ENCODE measurements around the gene IL1RAPL1. TPM values are rescaled to one million over a fixed set of nuclear protein-coding genes. Genes with fewer than 3 reads are reported as not detected.

IL1RAPL1 gene
- polyA plus RNA-seq, 1 of the 3 experiments (the other 2 are of a cell fraction) = 2.8 TPM

DNA sequence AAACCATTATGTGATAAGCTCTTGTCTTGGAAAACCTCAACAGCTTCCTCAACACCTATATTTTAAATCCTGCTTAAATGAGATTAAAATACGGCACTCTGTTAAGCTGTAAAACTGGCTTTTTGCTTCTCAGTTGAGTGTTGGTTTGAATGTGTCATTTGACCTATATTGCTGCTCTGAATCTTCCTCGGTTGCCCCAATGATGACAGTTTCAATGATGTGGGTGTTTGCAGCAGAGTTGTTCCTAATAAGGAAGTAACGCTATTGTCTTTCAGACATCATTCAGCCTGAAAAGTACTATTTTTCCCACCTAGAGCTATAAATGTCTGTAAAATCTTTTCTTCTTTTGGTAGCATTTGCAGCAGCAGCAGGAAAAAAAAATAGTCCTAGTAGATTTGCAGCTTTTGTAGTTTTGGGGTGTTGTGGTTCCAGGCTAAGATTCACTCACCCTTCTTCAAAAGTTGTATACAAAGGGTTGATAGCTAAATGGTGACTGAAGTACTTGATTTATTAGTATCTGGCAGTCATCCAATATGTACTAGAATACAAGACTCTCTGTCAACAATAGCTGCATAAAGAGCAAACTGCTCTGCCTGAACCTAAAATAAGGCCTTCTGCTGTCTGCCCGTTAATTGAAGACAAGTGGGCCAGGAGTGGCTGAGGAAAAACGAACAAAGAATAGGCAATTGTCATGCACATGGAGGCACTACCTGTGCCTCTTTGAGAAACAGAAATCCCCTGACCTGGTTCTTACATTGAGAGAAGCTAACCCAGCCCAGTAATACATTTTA, 333.1 kb downstream of the IL1RAPL1 start:
- Histone ChIP-seq H3K9me3 (no peaks in the 10 kb centered on the region), H3K9me2 (no peaks in the 10 kb centered on the region), H3K9ac (no peak overlapping the region), H4K20me1 (ENCODE audit: insufficient read depth) (no peaks in the 10 kb centered on the region), H3K4me3 (ENCODE audit: low read depth in 2 of 2, low read length in 1 of 2) (no peak overlapping the region), H3K36me3 (replicated peaks in 1 of 2; ENCODE audit: control insufficient read depth in 1 of 2, insufficient read depth in 2 of 2, low read length in 1 of 2) (no peaks in the 10 kb centered on the region), H3K4me1 (ENCODE audit: control insufficient read depth in 1 of 2, insufficient read depth in 2 of 2, low read depth in 1 of 2, low read length in 1 of 2) (no peaks in the 10 kb centered on the region), H3K27me3 (ENCODE audit: insufficient read depth) (no peaks in the 10 kb centered on the region; the same call in 1 of the 2 replicates), H2AFZ (ENCODE audit: low read depth) (no peak overlapping the region), H3K79me2 (ENCODE audit: insufficient read depth) (no peaks in the 10 kb centered on the region), H3K4me2 (no peak overlapping the region), H3K27ac (ENCODE audit: low read depth in 2 of 2, low read length in 1 of 2) (no peak overlapping the region), H3F3A (replicated peaks; ENCODE audit: insufficient read depth) (no peaks in the 10 kb centered on the region)
- TF ChIP-seq EP300 (IDR thresholded peaks at IDR 0.05; ENCODE audit: borderline replicate concordance in 1 of 2, low read depth in 1 of 2, low read length in 1 of 2) = no peak
- no peak for TF ChIP-seq POLR2AphosphoS5 (IDR thresholded peaks at IDR 0.05; ENCODE audit: low read depth, low read length)
- TF ChIP-seq GATA2 (CRISPR knock-in tag; IDR thresholded peaks at IDR 0.05) = no peak
- no peak for TF ChIP-seq RXRA (IDR thresholded peaks at IDR 0.05; ENCODE audit: borderline replicate concordance, low read depth)
- no peak for TF ChIP-seq EZH2phosphoT487 (IDR thresholded peaks at IDR 0.05; ENCODE audit: borderline replicate concordance, low read depth)
- no peak for TF ChIP-seq FOXM1 (IDR thresholded peaks at IDR 0.05; ENCODE audit: low read depth)
- TF ChIP-seq FOSL2 (IDR thresholded peaks at IDR 0.05; ENCODE audit: borderline replicate concordance, low read depth) = no peak
- no peak for TF ChIP-seq MEF2A (IDR thresholded peaks at IDR 0.05; ENCODE audit: borderline replicate concordance, low read depth)
- TF ChIP-seq, protein P1, sequence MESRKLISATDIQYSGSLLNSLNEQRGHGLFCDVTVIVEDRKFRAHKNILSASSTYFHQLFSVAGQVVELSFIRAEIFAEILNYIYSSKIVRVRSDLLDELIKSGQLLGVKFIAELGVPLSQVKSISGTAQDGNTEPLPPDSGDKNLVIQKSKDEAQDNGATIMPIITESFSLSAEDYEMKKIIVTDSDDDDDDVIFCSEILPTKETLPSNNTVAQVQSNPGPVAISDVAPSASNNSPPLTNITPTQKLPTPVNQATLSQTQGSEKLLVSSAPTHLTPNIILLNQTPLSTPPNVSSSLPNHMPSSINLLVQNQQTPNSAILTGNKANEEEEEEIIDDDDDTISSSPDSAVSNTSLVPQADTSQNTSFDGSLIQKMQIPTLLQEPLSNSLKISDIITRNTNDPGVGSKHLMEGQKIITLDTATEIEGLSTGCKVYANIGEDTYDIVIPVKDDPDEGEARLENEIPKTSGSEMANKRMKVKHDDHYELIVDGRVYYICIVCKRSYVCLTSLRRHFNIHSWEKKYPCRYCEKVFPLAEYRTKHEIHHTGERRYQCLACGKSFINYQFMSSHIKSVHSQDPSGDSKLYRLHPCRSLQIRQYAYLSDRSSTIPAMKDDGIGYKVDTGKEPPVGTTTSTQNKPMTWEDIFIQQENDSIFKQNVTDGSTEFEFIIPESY (IDR thresholded peaks at IDR 0.05; ENCODE audit: borderline replicate concordance, low read depth) = no peak
- TF ChIP-seq, protein P2, sequence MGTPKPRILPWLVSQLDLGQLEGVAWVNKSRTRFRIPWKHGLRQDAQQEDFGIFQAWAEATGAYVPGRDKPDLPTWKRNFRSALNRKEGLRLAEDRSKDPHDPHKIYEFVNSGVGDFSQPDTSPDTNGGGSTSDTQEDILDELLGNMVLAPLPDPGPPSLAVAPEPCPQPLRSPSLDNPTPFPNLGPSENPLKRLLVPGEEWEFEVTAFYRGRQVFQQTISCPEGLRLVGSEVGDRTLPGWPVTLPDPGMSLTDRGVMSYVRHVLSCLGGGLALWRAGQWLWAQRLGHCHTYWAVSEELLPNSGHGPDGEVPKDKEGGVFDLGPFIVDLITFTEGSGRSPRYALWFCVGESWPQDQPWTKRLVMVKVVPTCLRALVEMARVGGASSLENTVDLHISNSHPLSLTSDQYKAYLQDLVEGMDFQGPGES (IDR thresholded peaks at IDR 0.05; ENCODE audit: low read depth, low read length) = no peak
- DNase-seq = no peak
- CTCF ChIA-PET = no interaction called here
- POLR2A ChIA-PET = no interaction called here
- WGBS (ENCODE audit: low lambda C conversion rate) = 9% methylated on average over 5 of the region's 5 CpGs

DNA sequence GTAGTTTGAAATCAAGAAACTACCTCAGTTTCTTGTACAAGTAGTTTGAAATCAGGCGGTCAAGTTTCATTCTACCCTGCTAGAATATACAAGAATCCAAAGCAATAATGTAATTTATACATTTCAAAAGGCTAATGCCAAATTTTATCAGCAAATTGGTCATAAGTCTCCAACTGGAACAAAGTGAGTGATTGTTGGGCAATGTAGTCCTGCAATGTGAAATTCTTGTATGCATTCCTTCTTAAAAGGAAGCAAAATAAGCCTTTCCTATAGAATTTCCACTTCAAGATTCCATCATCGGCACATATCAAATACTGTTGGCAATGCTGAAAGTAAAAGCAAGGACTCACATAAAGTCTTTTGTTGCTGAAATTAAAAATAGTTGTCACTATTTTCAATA, 334.9 kb downstream of the IL1RAPL1 start:
- Histone ChIP-seq H3F3A (replicated peaks; ENCODE audit: insufficient read depth) (no peaks in the 10 kb centered on the region), H3K4me1 (ENCODE audit: control insufficient read depth in 1 of 2, insufficient read depth in 2 of 2, low read depth in 1 of 2, low read length in 1 of 2) (no peaks in the 10 kb centered on the region), H3K4me2 (no peak overlapping the region), H2AFZ (ENCODE audit: low read depth) (no peak overlapping the region), H3K4me3 (ENCODE audit: low read depth in 2 of 2, low read length in 1 of 2) (no peak overlapping the region), H3K9ac (no peak overlapping the region), H4K20me1 (ENCODE audit: insufficient read depth) (no peaks in the 10 kb centered on the region), H3K79me2 (ENCODE audit: insufficient read depth) (no peaks in the 10 kb centered on the region), H3K27ac (ENCODE audit: low read depth in 2 of 2, low read length in 1 of 2) (no peak overlapping the region), H3K9me3 (no peaks in the 10 kb centered on the region), H3K36me3 (replicated peaks in 1 of 2; ENCODE audit: control insufficient read depth in 1 of 2, insufficient read depth in 2 of 2, low read length in 1 of 2) (no peaks in the 10 kb centered on the region), H3K9me2 (no peaks in the 10 kb centered on the region), H3K27me3 (ENCODE audit: insufficient read depth) (no peaks in the 10 kb centered on the region; the same call in 1 of the 2 replicates)
- no peak for DNase-seq
- 24% methylated on average over 2 of the region's 2 CpGs for WGBS (ENCODE audit: low lambda C conversion rate)
- no peak for TF ChIP-seq RFX5 (IDR thresholded peaks at IDR 0.05; ENCODE audit: low read length)
- TF ChIP-seq TAF1 (IDR thresholded peaks at IDR 0.05; ENCODE audit: borderline replicate concordance, low read depth, low read length) = no peak
- no peak for TF ChIP-seq SIN3A (IDR thresholded peaks at IDR 0.05; ENCODE audit: borderline replicate concordance, low read depth, low read length)
- TF ChIP-seq, protein P3, sequence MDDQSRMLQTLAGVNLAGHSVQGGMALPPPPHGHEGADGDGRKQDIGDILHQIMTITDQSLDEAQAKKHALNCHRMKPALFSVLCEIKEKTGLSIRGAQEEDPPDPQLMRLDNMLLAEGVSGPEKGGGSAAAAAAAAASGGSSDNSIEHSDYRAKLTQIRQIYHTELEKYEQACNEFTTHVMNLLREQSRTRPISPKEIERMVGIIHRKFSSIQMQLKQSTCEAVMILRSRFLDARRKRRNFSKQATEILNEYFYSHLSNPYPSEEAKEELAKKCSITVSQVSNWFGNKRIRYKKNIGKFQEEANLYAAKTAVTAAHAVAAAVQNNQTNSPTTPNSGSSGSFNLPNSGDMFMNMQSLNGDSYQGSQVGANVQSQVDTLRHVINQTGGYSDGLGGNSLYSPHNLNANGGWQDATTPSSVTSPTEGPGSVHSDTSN (IDR thresholded peaks at IDR 0.05) = no peak
- TF ChIP-seq, protein P4, sequence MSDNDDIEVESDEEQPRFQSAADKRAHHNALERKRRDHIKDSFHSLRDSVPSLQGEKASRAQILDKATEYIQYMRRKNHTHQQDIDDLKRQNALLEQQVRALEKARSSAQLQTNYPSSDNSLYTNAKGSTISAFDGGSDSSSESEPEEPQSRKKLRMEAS (IDR thresholded peaks at IDR 0.05; ENCODE audit: low read depth) = no peak
- TF ChIP-seq RXRA (IDR thresholded peaks at IDR 0.05; ENCODE audit: borderline replicate concordance, low read depth) = no peak
- POLR2A ChIA-PET = no interaction called here
- CTCF ChIA-PET = no interaction called here

All from SK-N-SH (cell line).